DOHH2 (cell line): ENCODE measurements around the gene HOXA5.

Experiments used
- H3F3A ChIP-seq: fragments of 200-600 bp; sonication (generic), shearing (Covaris generic); 2 replicates; pipeline ENCODE4 v1.6.0; 2016; ENCODE audit warnings: antibody characterized with exemption, mild to moderate bottlenecking; ENCODE audit not compliant: control insufficient read depth, insufficient read depth
- H3K27ac ChIP-seq: fragments of 200-600 bp; sonication (generic); 2 replicates; pipeline ENCODE4 v1.5.1; 2014; ENCODE audit warnings: low read depth, mild to moderate bottlenecking, low read length, moderate library complexity
- H3K27me3 ChIP-seq: fragments of 200-600 bp; sonication (generic); 2 replicates; pipeline ENCODE4 v1.6.1; 2014; ENCODE audit warnings: mild to moderate bottlenecking, low read length, mixed read lengths; ENCODE audit not compliant: control insufficient read depth
- H3K36me3 ChIP-seq: fragments of 200-600 bp; sonication (generic); 2 replicates; pipeline ENCODE4 v1.6.1; 2014; ENCODE audit warnings: mild to moderate bottlenecking, low read length, moderate library complexity, mixed read lengths; ENCODE audit not compliant: control insufficient read depth
- H3K4me1 ChIP-seq: fragments of 200-600 bp; sonication (generic); 2 replicates; pipeline ENCODE4 v1.6.1; 2014; ENCODE audit warnings: mild to moderate bottlenecking, low read length, mixed read lengths; ENCODE audit not compliant: control insufficient read depth
- H3K4me2 ChIP-seq: fragments of 200-600 bp; sonication (generic); 2 replicates; pipeline ENCODE4 v1.6.0; 2014; ENCODE audit warnings: mild to moderate bottlenecking, low read length, moderate library complexity
- H3K4me3 ChIP-seq: fragments of 200-600 bp; sonication (generic); 2 replicates; pipeline ENCODE4 v1.5.1; 2014; ENCODE audit warnings: mild to moderate bottlenecking, low read length, mixed read lengths
- H3K79me2 ChIP-seq: fragments of 200-600 bp; sonication (generic); 2 replicates; pipeline ENCODE4 v1.6.1; 2014; ENCODE audit warnings: mild to moderate bottlenecking, low read length, mixed read lengths; ENCODE audit not compliant: control insufficient read depth
- H3K9me2 ChIP-seq: fragments of 200-600 bp; sonication (generic); replicated peaks from 2 replicates; pipeline ENCODE4 v1.6.1; 2014; ENCODE audit warnings: mild to moderate bottlenecking, low read length, mixed read lengths; ENCODE audit not compliant: control insufficient read depth
- H3K9me3 ChIP-seq: fragments of 200-600 bp; sonication (generic); 2 replicates; pipeline ENCODE4 v1.6.1; 2014; ENCODE audit warnings: antibody characterized with exemption, low read length, mixed read lengths; ENCODE audit not compliant: control insufficient read depth, insufficient read depth
- H4K20me1 ChIP-seq: fragments of 200-600 bp; sonication (generic); 2 replicates; pipeline ENCODE4 v1.6.0; 2014; ENCODE audit warnings: low read depth, mild to moderate bottlenecking, antibody characterized with exemption, low read length, moderate library complexity; ENCODE audit not compliant: control insufficient read depth, insufficient read depth
- EZH2phosphoT487 ChIP-seq: fragments of 200-600 bp; sonication (generic); IDR thresholded peaks from 2 replicates; pipeline ENCODE4 v1.6.1; 2017; ENCODE audit warnings: borderline replicate concordance, mild to moderate bottlenecking, antibody characterized with exemption, low read length, moderate library complexity, mixed read lengths
- TF ChIP-seq, protein P1 (sequence below): fragments of 200-600 bp; sonication (generic); IDR thresholded peaks from one replicate; pipeline ENCODE4 v1.5.1; 2014; ENCODE audit warnings: antibody characterized with exemption, mild to moderate bottlenecking, low read depth, low read length; ENCODE audit not compliant: poor library complexity, severe bottlenecking

HOXA5 gene

DNA sequence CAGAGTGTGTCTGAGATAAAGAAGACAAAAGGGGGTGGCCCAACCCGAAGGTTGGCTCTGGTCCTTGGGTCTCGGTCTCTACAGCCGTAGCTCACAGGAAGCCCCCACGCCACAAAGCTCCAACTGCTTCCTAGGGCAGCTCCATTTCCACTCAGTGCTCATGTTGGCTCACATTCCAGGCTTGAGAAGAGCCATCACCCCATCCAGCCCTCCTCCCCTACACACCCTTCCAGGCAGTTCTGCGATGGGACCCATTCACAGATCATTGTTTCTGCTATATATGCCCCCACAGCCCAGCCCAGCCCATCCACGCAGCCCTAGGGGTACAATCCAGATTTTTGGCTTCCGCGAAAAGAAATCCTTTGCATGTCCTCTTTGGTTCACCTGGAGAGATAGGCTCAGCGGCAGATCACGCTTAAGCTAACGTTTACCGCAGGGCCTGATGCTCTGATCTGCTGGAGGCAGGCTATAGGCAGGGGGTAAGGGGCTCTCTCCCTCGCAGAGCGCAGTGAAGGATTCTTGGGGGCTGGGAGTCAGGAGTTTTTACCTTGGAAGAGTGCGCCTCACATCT lies 47.8 kb upstream of the HOXA5 start:
- no peak overlapping the region for H3K4me2 ChIP-seq
- H3K9me2 ChIP-seq = no peaks in the 10 kb centered on the region
- 0 out of 2 replicates have a peak, but pooled peaks cover 8% of the 10 kb centered on the region for H4K20me1 ChIP-seq
- H3K36me3 ChIP-seq = no peaks in the 10 kb centered on the region
- H3K4me3 ChIP-seq = no peak overlapping the region
- H3K9me3 ChIP-seq = no peaks in the 10 kb centered on the region
- TF ChIP-seq, protein P1, sequence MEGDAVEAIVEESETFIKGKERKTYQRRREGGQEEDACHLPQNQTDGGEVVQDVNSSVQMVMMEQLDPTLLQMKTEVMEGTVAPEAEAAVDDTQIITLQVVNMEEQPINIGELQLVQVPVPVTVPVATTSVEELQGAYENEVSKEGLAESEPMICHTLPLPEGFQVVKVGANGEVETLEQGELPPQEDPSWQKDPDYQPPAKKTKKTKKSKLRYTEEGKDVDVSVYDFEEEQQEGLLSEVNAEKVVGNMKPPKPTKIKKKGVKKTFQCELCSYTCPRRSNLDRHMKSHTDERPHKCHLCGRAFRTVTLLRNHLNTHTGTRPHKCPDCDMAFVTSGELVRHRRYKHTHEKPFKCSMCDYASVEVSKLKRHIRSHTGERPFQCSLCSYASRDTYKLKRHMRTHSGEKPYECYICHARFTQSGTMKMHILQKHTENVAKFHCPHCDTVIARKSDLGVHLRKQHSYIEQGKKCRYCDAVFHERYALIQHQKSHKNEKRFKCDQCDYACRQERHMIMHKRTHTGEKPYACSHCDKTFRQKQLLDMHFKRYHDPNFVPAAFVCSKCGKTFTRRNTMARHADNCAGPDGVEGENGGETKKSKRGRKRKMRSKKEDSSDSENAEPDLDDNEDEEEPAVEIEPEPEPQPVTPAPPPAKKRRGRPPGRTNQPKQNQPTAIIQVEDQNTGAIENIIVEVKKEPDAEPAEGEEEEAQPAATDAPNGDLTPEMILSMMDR = no peak
- no peak for TF ChIP-seq EZH2phosphoT487
- H3K27ac ChIP-seq = no peak overlapping the region
- H3K27me3 ChIP-seq = peaks cover 94% of the 10 kb centered on the region
- H3K4me1 ChIP-seq = peaks cover 16% of the 10 kb centered on the region
- no peaks in the 10 kb centered on the region for H3K79me2 ChIP-seq
- peaks cover 2% of the 10 kb centered on the region; the same call in 1 of the 2 replicates for H3F3A ChIP-seq

DNA sequence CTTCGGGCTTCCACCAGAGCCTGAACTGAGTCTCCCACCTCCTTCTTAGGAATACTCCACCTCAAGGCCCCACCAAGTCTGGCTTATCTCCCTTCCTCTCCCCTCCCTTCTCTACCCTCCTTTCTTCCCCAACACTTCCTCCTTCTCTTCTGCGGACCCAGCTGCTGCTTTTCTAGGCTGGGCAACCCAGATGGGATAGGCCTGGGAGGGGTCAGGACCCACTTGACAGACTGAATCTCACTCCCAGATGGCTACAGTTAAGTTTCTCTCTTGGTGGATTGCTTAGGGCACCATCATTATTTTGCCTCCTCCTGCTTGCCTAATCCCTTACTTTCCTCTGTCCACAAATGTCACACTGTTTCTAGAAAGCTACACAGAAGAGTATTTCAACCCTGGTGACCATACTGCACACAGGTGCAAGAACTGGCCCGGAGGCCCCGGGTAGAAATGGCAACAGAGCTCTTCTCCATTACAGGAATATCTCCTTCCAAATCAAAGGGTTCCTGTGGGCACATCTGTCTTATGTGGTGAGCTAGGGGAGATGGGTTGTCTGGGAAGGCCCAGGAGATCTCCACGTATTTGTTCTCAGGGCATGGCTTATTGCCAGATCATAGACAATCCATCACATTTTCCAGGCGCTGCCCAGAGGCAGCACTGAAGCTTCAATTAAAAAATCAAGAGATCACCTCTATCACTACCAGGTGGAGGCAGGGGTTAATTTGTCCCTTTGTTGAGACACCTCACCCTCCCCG lies 46.7 kb upstream of the HOXA5 start:
- Histone ChIP-seq H3K27me3 (peaks cover 99% of the 10 kb centered on the region), H3F3A (peaks cover 2% of the 10 kb centered on the region; the same call in 1 of the 2 replicates), H3K4me2 (no peak overlapping the region), H4K20me1 (0 out of 2 replicates have a peak, but pooled peaks cover 8% of the 10 kb centered on the region), H3K27ac (no peak overlapping the region), H3K36me3 (no peaks in the 10 kb centered on the region), H3K4me3 (no peak overlapping the region), H3K4me1 (peaks cover 16% of the 10 kb centered on the region), H3K9me3 (no peaks in the 10 kb centered on the region), H3K9me2 (no peaks in the 10 kb centered on the region), H3K79me2 (no peaks in the 10 kb centered on the region)
- TF ChIP-seq, protein P1 = no peak
- peak; percentile 79; the same call in 1 of the 2 replicates for TF ChIP-seq EZH2phosphoT487

DNA sequence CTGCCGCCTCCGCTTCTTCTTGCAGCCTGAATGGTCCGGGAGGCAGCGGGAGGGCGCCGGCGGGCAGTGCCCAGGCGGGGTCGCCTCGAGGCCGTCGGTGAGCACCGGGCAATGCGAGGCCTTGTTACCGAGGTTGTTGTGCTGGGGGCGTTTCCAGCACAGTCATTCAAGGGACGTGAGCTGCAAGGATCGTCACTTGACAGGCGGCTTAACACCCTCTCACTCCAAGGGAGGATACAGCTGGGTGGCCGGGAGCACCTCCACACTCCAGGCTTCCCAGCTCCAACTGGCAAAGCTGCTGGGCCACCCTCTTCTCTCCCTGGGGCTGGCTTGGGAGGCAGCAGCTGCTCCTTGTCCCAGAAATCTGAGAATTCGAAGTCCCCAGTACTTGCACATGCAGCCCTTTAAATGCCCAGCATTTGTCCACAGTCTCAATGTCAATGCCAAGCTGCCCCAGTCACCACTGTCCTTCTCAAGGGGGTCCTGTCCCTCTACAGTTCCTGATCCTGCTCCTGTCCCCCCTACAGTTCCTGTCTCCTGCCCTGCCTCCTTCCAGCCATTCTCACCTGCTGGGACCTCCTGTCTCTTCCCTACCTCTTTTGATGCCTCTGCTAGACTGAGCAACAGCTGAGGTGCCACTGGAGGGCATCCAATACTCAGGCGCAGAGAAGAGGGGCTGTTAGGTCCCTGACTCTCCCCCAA lies 46.0 kb upstream of the HOXA5 start:
- no peaks in the 10 kb centered on the region for H3K9me3 ChIP-seq
- H4K20me1 ChIP-seq = 0 out of 2 replicates have a peak, but pooled peaks cover 8% of the 10 kb centered on the region
- peaks cover 99% of the 10 kb centered on the region for H3K27me3 ChIP-seq
- peaks cover 22% of the 10 kb centered on the region for H3K4me1 ChIP-seq
- H3K4me3 ChIP-seq = peak overlapping the region; percentile 44
- TF ChIP-seq, protein P1 = no peak
- TF ChIP-seq EZH2phosphoT487 = no peak
- H3K36me3 ChIP-seq = no peaks in the 10 kb centered on the region
- peak overlapping the region; percentile 57 for H3K4me2 ChIP-seq
- H3F3A ChIP-seq = peaks cover 2% of the 10 kb centered on the region; the same call in 1 of the 2 replicates
- H3K79me2 ChIP-seq = no peaks in the 10 kb centered on the region
- H3K27ac ChIP-seq = no peak overlapping the region
- no peaks in the 10 kb centered on the region for H3K9me2 ChIP-seq
